Body of pancreas (tissue), 4 donors: ENCODE results near the gene PLCZ1.

Experiments
- POLR2A ChIP-seq, 3 donors: fragments of 450-650 bp; IDR thresholded peaks; one replicate each; pipeline ENCODE4 v1.6.1; 2016; ENCODE audit warnings: antibody characterized with exemption in 3 of 3, mild to moderate bottlenecking in 2 of 3
- TF ChIP-seq, protein P1 (sequence below), 7 experiments: fragments of 450-650 bp in 4 of 7; fragments of 200-600 bp in 3 of 7; sonication (generic) in 3 of 7; IDR thresholded peaks; one replicate each; pipeline ENCODE4 v1.5.1; 2016 to 2019; ENCODE audit warnings: antibody characterized with exemption in 7 of 7

DNA sequence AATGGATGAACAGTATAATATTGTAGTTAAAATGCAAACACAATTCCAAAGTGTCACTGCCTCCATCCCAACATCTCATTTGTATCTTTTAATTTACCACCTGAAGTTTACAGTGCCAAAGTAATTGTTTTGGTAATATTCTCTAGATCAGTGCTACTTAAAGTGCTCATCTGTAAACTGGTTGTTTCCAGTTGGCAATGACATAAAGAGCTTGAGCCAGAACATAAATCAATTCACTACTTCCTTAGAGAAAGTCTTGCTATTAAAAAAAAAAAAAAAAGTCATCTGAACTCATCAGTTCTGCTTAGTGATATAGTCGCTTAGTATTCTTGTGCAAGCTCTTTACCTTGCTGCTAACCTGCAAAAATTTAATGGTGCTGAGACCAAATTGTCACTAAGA, 16.4 kb downstream of the PLCZ1 start:
- no peak for TF ChIP-seq POLR2A (IDR thresholded peaks at IDR 0.05)
- TF ChIP-seq, protein P1, sequence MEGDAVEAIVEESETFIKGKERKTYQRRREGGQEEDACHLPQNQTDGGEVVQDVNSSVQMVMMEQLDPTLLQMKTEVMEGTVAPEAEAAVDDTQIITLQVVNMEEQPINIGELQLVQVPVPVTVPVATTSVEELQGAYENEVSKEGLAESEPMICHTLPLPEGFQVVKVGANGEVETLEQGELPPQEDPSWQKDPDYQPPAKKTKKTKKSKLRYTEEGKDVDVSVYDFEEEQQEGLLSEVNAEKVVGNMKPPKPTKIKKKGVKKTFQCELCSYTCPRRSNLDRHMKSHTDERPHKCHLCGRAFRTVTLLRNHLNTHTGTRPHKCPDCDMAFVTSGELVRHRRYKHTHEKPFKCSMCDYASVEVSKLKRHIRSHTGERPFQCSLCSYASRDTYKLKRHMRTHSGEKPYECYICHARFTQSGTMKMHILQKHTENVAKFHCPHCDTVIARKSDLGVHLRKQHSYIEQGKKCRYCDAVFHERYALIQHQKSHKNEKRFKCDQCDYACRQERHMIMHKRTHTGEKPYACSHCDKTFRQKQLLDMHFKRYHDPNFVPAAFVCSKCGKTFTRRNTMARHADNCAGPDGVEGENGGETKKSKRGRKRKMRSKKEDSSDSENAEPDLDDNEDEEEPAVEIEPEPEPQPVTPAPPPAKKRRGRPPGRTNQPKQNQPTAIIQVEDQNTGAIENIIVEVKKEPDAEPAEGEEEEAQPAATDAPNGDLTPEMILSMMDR (IDR thresholded peaks at IDR 0.05): no peak
